ENCODE data around the gene LAD1. TPM values are rescaled to one million over a fixed set of nuclear protein-coding genes. Genes with fewer than 3 reads are reported as not detected.
A peak's percentile ranks its signal among the peaks of the same experiment; 100 is the strongest.

LAD1 gene
- polyA plus RNA-seq, 10 donors = 10.1 to 23.3 (median 11.4) TPM

- no peak for DNase-seq
Observed at GRCh38 chr1:201366696-201367095, 32.4 kb downstream of the LAD1 start.

- no peak for DNase-seq
Observed at GRCh38 chr1:201365251-201365650, 33.9 kb downstream of the LAD1 start.

GRCh38 chr1:201364808-201365105 lies 34.4 kb downstream of the LAD1 start:
- no peak for DNase-seq

GRCh38 chr1:201363467-201363866 lies 35.7 kb downstream of the LAD1 start:
- peak in 1 of 3 donors; percentile 40 for DNase-seq

GRCh38 chr1:201362906-201363305 lies 36.2 kb downstream of the LAD1 start:
- no peak for DNase-seq

GRCh38 chr1:201361652-201362504 lies 37.2 kb downstream of the LAD1 start:
- DNase-seq = peak in 1 of 3 donors; percentile 61

- DNase-seq = no peak
Observed at GRCh38 chr1:201360901-201361651, 38.0 kb downstream of the LAD1 start.

GRCh38 chr1:201360486-201360885 lies 38.6 kb downstream of the LAD1 start:
- no peak for DNase-seq

GRCh38 chr1:201359873-201360210 lies 39.3 kb downstream of the LAD1 start:
- DNase-seq = no peak

GRCh38 chr1:201359031-201359872 lies 39.9 kb downstream of the LAD1 start:
- DNase-seq = no peak

GRCh38 chr1:201358596-201358995 lies 40.5 kb downstream of the LAD1 start:
- no peak for DNase-seq

GRCh38 chr1:201357636-201358348 lies 41.3 kb downstream of the LAD1 start:
- DNase-seq = no peak

- DNase-seq = no peak
Observed at GRCh38 chr1:201357211-201357610, 41.9 kb downstream of the LAD1 start.

- no peak for DNase-seq
Observed at GRCh38 chr1:201356701-201357100, 42.4 kb downstream of the LAD1 start.

- no peak for DNase-seq
Observed at GRCh38 chr1:201356236-201356635, 42.9 kb downstream of the LAD1 start.

GRCh38 chr1:201355471-201355870 lies 43.7 kb downstream of the LAD1 start:
- DNase-seq = no peak

GRCh38 chr1:201354901-201355295 lies 44.2 kb downstream of the LAD1 start:
- DNase-seq = no peak

- no peak for DNase-seq
Observed at GRCh38 chr1:201354151-201354900, 44.8 kb downstream of the LAD1 start.

- no peak for DNase-seq
Observed at GRCh38 chr1:201353186-201353940, 45.8 kb downstream of the LAD1 start.

GRCh38 chr1:201351617-201352016 lies 47.5 kb downstream of the LAD1 start:
- DNase-seq = no peak
